GM18498 (cell line): ENCODE data around the gene SOS1.
"Not testable (repeated sequence)": the region's sequence is repeated elsewhere in the genome, so short reads cannot be mapped to it uniquely, and the experiment has no call there.

Experiments used
- ATAC-seq: cut with Tn5 transposase; IDR thresholded peaks from one replicate; pipeline ENCODE4 v1.9.1; 2021; ENCODE audit warnings: mild to moderate bottlenecking, moderate library complexity; ENCODE audit not compliant: unreplicated experiment

SOS1 gene

GRCh38 chr2:39120771-39121522 lies at the start of gene SOS1:
Gene SOS1 (minus strand): TSS chr2:39121051. CDS start chr2:39120422, 629 bp downstream.
- ATAC-seq = peak; percentile 50

- ATAC-seq = no peak
Observed at GRCh38 chr2:39164089-39164488, 43.2 kb upstream of the SOS1 start.

- ATAC-seq = no peak
Observed at GRCh38 chr2:39160982-39161381, 40.1 kb upstream of the SOS1 start.

DNA sequence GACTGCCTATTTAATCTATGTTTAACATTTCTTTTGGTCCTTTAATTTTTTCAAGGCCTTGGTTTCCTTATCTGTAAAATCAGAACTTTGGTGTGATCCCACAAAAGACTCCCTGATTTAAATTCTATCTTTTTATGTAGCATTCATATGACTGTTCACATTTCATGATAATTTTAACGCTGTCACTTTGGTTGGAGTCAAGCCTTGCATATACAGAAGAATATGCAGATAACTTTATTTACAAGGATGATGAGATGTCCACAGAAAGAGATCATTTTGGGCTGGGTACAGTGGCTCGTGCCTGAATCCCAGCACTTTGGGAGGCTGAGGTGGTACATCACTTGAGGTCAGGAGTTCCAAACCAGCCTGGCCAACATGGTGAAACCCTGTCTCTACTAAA lies 38.4 kb upstream of the SOS1 start:
- ATAC-seq = no peak

- no peak for ATAC-seq
Observed at GRCh38 chr2:39158351-39158750, 37.5 kb upstream of the SOS1 start.

- no peak for ATAC-seq
Observed at GRCh38 chr2:39156846-39157245, 36.0 kb upstream of the SOS1 start.

- no peak for ATAC-seq
Observed at GRCh38 chr2:39156107-39156506, 35.3 kb upstream of the SOS1 start.

GRCh38 chr2:39155573-39155972 lies 34.7 kb upstream of the SOS1 start:
- not testable (repeated sequence) for ATAC-seq

GRCh38 chr2:39154944-39155343 lies 34.1 kb upstream of the SOS1 start:
- no peak for ATAC-seq

GRCh38 chr2:39153312-39153711 lies 32.5 kb upstream of the SOS1 start:
- ATAC-seq = no peak

GRCh38 chr2:39152504-39152903 lies 31.7 kb upstream of the SOS1 start:
- ATAC-seq = no peak

DNA sequence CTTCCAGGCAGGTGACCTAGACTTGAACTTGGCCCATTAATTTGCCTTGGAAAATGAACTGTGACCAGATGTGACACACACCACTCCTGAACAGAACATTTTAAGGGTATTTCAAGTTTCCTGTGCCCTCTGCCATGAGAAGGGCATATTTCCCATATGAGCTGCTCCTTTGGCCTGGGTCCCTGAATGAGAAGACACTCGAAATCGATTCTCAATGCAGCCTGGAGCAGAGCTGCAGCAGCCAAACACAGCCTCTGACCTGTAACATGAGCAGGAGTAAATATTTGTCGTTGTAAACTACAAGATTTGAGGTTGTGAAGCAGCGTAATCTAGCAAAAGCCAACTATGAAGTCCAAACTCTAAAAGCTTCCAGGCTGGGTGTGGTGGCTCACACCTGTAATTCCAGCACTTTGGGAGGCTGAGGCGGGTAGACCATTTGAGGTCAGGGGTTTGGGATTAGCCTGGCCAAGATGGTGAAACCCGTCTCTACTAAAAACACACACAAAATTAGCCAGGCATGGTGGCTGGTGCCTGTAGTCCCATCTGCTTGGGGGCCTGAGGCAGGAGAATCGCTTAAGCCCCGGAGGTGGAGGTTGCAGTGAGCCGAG lies 30.1 kb upstream of the SOS1 start:
- no peak for ATAC-seq

GRCh38 chr2:39150102-39150562 lies 29.3 kb upstream of the SOS1 start:
- ATAC-seq = no peak

GRCh38 chr2:39146630-39147029 lies 25.8 kb upstream of the SOS1 start:
- ATAC-seq = no peak

DNA sequence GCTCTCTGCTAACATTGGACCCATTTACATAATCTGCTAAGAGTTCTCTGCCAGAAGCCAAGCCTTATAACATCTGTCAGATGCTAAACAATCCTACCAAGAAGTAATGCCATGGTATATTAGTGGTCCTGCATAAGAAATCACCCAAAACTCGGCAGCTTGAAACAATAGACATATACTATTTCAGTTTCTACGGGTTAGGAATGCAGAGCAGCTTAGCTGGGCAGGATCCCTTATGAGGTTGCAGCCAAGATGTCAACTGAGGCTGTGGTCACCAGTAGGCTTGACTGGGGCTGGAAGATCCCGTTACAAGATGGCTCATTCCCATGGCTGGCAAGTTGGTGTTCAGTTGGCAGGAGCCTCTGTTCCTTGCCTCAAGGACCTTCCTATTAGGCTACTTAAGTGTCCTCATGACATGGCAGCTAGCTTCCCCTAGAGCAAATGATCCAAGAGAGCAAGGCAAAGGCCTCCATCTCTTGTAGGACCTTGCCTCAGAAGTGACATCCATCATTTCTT lies 25.1 kb upstream of the SOS1 start:
- no peak for ATAC-seq

DNA sequence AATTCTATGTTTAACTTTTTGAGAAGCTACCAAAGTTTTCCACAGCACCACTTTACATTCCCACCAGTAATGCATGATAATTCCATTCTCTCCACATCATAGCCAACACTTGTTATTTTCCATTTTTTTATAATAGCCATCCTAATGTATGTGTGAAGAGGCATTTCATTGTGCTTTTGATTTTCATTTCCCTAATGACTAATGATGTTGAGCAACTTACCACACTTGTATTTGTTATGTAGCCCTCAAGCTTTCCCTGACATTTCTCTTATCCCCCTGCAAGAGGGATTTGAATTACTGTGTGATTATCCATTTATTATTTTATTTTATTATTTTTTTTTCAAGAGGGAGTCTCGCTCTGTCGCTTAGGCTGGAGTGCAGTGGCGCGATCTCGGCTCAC lies 23.6 kb upstream of the SOS1 start:
- ATAC-seq = no peak

GRCh38 chr2:39142904-39143605 lies 22.2 kb upstream of the SOS1 start:
- no peak for ATAC-seq

GRCh38 chr2:39141334-39142271 lies 20.8 kb upstream of the SOS1 start:
- ATAC-seq = no peak

- ATAC-seq = not testable (repeated sequence)
Observed at GRCh38 chr2:39140948-39141333, 20.1 kb upstream of the SOS1 start.

DNA sequence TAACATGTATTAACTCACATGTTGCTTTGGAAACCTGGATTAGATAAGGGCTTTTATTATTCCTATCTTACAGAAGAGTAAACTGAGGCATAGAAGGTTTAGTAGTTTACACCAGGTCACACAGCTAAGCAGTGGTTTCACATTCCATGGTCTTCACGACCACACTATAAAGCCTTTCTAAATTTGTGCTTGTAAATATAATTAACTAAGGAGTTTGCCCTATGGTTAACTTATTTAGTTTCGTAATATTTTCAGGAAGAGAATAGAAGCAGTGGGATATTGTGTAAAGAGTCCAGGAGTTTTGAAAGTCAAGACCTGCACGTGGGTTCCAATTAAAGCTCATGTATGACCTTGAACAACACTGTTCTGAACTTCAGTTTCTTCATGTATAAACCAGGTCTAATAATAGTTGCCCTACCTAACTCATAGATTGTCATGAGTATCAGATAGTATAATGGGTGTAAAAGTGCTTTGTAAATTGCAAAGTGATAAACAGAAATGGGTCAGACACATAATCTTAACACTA lies 19.5 kb upstream of the SOS1 start:
- ATAC-seq = no peak
